ENCODE data around the gene MDC1. TPM values are rescaled to one million over a fixed set of nuclear protein-coding genes. Genes with fewer than 3 reads are reported as not detected.

Gene MDC1
- total and polyA plus RNA-seq, 2 of the 13 experiments (the other 11 are each of a cell fraction or from before 2014, with no cell fraction given): 8.4 to 14.0 TPM

GRCh38 chr6:30744054-30744805 is 27.1 kb upstream of the MDC1 start, which contains the start of gene IER3 (continued):
- TF ChIP-seq ZNF770 (CRISPR knock-in tag; IDR thresholded peaks at IDR 0.05) (peak; percentile 68), THAP11 (CRISPR knock-in tag; IDR thresholded peaks at IDR 0.05) (peak; percentile 77), BRCA1 (CRISPR knock-in tag; IDR thresholded peaks at IDR 0.05) (peak; percentile 93), ZNF143 (CRISPR knock-in tag; IDR thresholded peaks at IDR 0.05) (peak; percentile 57; the same call in 1 of the 2 replicates), RARA (CRISPR knock-in tag; IDR thresholded peaks at IDR 0.05) (peak; percentile 83), HDAC1 (CRISPR knock-in tag; IDR thresholded peaks at IDR 0.05) (peak; percentile 63), NFIB (CRISPR knock-in tag; IDR thresholded peaks at IDR 0.05; ENCODE audit: borderline replicate concordance) (no peak), FOXP4 (CRISPR knock-in tag; IDR thresholded peaks at IDR 0.05) (peak; percentile 66), ZEB1 (IDR thresholded peaks at IDR 0.05; ENCODE audit: insufficient replicate concordance, low read depth) (peak; percentile 53), ZNF264 (CRISPR knock-in tag; IDR thresholded peaks at IDR 0.05) (peak; percentile 69; the same call in 1 of the 2 replicates)
- TF ChIP-seq, protein P1, sequence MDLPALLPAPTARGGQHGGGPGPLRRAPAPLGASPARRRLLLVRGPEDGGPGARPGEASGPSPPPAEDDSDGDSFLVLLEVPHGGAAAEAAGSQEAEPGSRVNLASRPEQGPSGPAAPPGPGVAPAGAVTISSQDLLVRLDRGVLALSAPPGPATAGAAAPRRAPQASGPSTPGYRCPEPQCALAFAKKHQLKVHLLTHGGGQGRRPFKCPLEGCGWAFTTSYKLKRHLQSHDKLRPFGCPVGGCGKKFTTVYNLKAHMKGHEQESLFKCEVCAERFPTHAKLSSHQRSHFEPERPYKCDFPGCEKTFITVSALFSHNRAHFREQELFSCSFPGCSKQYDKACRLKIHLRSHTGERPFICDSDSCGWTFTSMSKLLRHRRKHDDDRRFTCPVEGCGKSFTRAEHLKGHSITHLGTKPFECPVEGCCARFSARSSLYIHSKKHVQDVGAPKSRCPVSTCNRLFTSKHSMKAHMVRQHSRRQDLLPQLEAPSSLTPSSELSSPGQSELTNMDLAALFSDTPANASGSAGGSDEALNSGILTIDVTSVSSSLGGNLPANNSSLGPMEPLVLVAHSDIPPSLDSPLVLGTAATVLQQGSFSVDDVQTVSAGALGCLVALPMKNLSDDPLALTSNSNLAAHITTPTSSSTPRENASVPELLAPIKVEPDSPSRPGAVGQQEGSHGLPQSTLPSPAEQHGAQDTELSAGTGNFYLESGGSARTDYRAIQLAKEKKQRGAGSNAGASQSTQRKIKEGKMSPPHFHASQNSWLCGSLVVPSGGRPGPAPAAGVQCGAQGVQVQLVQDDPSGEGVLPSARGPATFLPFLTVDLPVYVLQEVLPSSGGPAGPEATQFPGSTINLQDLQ (CRISPR knock-in tag; IDR thresholded peaks at IDR 0.05): peak; percentile 58; the same call in 1 of the 2 replicates
- TF ChIP-seq, protein P2, sequence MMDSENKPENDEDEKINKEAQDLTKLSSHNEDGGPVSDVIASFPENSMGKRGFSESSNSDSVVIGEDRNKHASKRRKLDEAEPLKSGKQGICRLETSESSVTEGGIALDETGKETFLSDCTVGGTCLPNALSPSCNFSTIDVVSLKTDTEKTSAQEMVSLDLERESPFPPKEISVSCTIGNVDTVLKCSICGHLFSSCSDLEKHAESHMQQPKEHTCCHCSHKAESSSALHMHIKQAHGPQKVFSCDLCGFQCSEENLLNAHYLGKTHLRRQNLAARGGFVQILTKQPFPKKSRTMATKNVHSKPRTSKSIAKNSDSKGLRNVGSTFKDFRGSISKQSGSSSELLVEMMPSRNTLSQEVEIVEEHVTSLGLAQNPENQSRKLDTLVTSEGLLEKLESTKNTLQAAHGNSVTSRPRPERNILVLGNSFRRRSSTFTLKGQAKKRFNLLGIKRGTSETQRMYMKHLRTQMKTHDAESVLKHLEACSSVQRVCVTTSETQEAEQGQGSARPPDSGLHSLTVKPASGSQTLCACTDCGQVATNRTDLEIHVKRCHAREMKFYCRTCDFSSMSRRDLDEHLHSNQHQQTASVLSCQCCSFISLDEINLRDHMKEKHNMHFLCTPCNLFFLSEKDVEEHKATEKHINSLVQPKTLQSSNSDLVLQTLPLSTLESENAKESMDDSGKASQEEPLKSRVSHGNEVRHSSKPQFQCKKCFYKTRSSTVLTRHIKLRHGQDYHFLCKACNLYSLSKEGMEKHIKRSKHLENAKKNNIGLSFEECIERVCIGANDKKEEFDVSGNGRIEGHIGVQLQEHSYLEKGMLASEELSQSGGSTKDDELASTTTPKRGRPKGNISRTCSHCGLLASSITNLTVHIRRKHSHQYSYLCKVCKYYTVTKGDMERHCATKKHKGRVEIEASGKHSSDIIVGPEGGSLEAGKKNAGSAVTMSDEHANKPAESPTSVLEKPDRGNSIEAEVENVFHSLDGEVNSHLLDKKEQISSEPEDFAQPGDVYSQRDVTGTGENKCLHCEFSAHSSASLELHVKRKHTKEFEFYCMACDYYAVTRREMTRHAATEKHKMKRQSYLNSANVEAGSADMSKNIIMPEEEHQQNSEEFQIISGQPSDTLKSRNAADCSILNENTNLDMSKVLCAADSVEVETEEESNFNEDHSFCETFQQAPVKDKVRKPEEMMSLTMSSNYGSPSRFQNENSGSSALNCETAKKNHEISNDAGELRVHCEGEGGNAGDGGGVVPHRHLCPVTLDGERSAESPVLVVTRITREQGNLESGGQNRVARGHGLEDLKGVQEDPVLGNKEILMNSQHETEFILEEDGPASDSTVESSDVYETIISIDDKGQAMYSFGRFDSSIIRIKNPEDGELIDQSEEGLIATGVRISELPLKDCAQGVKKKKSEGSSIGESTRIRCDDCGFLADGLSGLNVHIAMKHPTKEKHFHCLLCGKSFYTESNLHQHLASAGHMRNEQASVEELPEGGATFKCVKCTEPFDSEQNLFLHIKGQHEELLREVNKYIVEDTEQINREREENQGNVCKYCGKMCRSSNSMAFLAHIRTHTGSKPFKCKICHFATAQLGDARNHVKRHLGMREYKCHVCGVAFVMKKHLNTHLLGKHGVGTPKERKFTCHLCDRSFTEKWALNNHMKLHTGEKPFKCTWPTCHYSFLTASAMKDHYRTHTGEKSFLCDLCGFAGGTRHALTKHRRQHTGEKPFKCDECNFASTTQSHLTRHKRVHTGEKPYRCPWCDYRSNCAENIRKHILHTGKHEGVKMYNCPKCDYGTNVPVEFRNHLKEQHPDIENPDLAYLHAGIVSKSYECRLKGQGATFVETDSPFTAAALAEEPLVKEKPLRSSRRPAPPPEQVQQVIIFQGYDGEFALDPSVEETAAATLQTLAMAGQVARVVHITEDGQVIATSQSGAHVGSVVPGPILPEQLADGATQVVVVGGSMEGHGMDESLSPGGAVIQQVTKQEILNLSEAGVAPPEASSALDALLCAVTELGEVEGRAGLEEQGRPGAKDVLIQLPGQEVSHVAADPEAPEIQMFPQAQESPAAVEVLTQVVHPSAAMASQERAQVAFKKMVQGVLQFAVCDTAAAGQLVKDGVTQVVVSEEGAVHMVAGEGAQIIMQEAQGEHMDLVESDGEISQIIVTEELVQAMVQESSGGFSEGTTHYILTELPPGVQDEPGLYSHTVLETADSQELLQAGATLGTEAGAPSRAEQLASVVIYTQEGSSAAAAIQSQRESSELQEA (CRISPR knock-in tag; IDR thresholded peaks at IDR 0.05; ENCODE audit: not compliant biosample characterization): no peak

Data from HepG2 (cell line).